Esophagus muscularis mucosa (tissue), 4 donors: ENCODE results near the gene UCK2. TPM values are rescaled to one million over a fixed set of nuclear protein-coding genes. Genes with fewer than 3 reads are reported as not detected.

Experiments
- DNase-seq: peaks from one replicate; pipeline ENCODE4 v3.0.0-alpha.2; 2017; ENCODE audit errors: extremely low spot score
- H3K27ac ChIP-seq, 4 donors: fragments of 200-600 bp; sonication (generic); replicated peaks in 1 of 4; 1 replicate in 3 of 4; 2 replicates in 1 of 4; pipeline ENCODE4 v1.5.1; 2016 to 2019; ENCODE audit warnings: mild to moderate bottlenecking in 1 of 4
- H3K27me3 ChIP-seq, 4 donors: fragments of 200-600 bp; sonication (generic); one replicate each; pipeline versions ENCODE4 v1.5.1 to v1.6.0; 2016 to 2019
- H3K36me3 ChIP-seq, 4 donors: fragments of 200-600 bp; sonication (generic); one replicate each; pipeline ENCODE4 v1.5.1; 2016 to 2019
- H3K4me1 ChIP-seq, 4 donors: fragments of 200-600 bp; sonication (generic); one replicate each; pipeline ENCODE4 v1.5.1; 2016 to 2019
- H3K4me3 ChIP-seq, 4 donors: fragments of 200-600 bp; sonication (generic); 1 replicate in 2 of 4; 2 replicates in 2 of 4; pipeline ENCODE4 v1.5.1; 2016 to 2019; ENCODE audit warnings: mild to moderate bottlenecking in 4 of 4, moderate library complexity in 1 of 4
- H3K9me3 ChIP-seq, 4 donors: fragments of 200-600 bp; sonication (generic); 1 replicate in 3 of 4; 2 replicates in 1 of 4; pipeline ENCODE4 v1.5.1; 2016 to 2019
- EP300 ChIP-seq: sonication (generic); formaldehyde crosslinking; IDR thresholded peaks from one replicate; pipeline ENCODE4 v1.6.1; 2017; ENCODE audit warnings: antibody characterized with exemption
- POLR2A ChIP-seq: fragments of 450-650 bp; IDR thresholded peaks from one replicate; pipeline ENCODE4 v1.6.1; 2017; ENCODE audit warnings: antibody characterized with exemption, moderate library complexity, mild to moderate bottlenecking, low read depth
- POLR2AphosphoS5 ChIP-seq, 2 donors: sonication (generic); formaldehyde crosslinking; IDR thresholded peaks; one replicate each; pipeline ENCODE4 v1.6.1; 2017; ENCODE audit warnings: antibody characterized with exemption in 2 of 2
- WGBS: methylation state at CpG from one replicate; pipeline ENCODE4 v1.1.5; 2018; 5-methylcytosine and 5-hydroxymethylcytosine counted together
- intact Hi-C: fragments of 100-400 bp; cut with DNase I; formaldehyde crosslinking; loops from one replicate; pipeline ENCODE4 v1.15.1; 2023
- total RNA-seq, 4 donors: library from RNA; depleted of rRNA; stranded (reverse); fragments of >200 nt; gene quantifications; one replicate each; pipeline versions ENCODE4 v1.1.0 to v1.2.1, GENCODE V29; 2016
- TF ChIP-seq, protein P1 (sequence below), 3 experiments: fragments of 200-600 bp in 2 of 3; fragments of 450-650 bp in 1 of 3; sonication (generic) in 2 of 3; IDR thresholded peaks; one replicate each; pipeline ENCODE4 v1.5.1; 2017 to 2019; ENCODE audit warnings: antibody characterized with exemption in 3 of 3, mild to moderate bottlenecking in 2 of 3, moderate library complexity in 1 of 3

UCK2 gene
- total RNA-seq, 4 donors from 2014 or later: 13.7 to 33.7 (median 31.0) TPM

DNA sequence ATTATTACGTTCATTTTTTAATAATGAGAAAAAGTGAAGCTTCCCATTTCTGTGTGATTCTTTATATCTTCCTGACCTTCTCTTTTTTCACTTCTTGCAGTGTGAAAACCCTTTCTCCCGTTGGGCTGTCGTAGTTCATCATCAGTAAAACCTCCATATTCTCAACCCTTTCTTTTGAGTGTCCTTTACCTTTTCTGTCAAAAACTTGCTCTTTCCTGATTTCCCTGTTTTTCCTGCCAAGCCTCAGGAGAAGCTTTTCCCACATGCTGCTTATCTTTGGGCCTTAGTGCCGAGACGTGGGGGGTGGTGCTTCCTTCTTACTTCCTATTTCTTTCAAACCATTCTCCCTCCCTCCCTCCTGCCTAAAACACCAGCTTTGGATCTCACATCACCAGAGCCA is 46.1 kb downstream of the UCK2 start:
- Histone ChIP-seq H3K27me3 (no peaks in the 10 kb centered on the region), H3K27ac (no peak overlapping the region), H3K9me3 (no peaks in the 10 kb centered on the region), H3K36me3 (no peaks in the 10 kb centered on the region), H3K4me3 (no peak overlapping the region), H3K4me1 (no peaks in the 10 kb centered on the region)
- intact Hi-C loops: no loop called here
- WGBS: 76% methylated on average over 5 of the region's 5 CpGs
- TF ChIP-seq POLR2AphosphoS5 (IDR thresholded peaks at IDR 0.05) (no peak), EP300 (no peak), POLR2A (no peak)
- TF ChIP-seq, protein P1, sequence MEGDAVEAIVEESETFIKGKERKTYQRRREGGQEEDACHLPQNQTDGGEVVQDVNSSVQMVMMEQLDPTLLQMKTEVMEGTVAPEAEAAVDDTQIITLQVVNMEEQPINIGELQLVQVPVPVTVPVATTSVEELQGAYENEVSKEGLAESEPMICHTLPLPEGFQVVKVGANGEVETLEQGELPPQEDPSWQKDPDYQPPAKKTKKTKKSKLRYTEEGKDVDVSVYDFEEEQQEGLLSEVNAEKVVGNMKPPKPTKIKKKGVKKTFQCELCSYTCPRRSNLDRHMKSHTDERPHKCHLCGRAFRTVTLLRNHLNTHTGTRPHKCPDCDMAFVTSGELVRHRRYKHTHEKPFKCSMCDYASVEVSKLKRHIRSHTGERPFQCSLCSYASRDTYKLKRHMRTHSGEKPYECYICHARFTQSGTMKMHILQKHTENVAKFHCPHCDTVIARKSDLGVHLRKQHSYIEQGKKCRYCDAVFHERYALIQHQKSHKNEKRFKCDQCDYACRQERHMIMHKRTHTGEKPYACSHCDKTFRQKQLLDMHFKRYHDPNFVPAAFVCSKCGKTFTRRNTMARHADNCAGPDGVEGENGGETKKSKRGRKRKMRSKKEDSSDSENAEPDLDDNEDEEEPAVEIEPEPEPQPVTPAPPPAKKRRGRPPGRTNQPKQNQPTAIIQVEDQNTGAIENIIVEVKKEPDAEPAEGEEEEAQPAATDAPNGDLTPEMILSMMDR (IDR thresholded peaks at IDR 0.05): no peak
- DNase-seq: no peak

DNA sequence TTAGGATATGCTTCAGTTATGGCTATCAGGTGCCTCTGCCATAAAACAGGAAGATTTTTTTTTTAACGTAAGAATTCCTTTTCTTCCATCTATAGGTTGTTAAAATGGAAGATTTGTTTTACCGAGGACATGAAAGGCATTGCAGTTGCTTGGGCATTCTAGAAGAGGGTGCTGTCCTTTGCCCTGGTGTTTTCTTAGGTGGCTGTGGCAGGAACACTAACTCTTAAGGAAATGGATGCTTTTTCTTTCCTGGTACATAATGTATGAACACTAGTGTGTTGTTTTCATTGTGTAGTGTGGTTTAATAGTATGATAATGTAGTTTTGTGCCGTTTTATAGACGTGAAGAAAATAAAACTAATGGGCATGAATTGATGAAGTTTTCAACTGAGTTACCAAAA is 47.2 kb downstream of the UCK2 start:
- Histone ChIP-seq H3K36me3 (no peaks in the 10 kb centered on the region), H3K9me3 (no peaks in the 10 kb centered on the region), H3K27me3 (no peaks in the 10 kb centered on the region), H3K27ac (no peak overlapping the region), H3K4me1 (no peaks in the 10 kb centered on the region), H3K4me3 (no peak overlapping the region)
- intact Hi-C loops: no loop called here
- 78% methylated on average over 4 of the region's 4 CpGs for WGBS
- no peak for DNase-seq
- no peak for TF ChIP-seq EP300
- TF ChIP-seq, protein P1 (IDR thresholded peaks at IDR 0.05): no peak
- no peak for TF ChIP-seq POLR2AphosphoS5 (IDR thresholded peaks at IDR 0.05)
- no peak for TF ChIP-seq POLR2A

DNA sequence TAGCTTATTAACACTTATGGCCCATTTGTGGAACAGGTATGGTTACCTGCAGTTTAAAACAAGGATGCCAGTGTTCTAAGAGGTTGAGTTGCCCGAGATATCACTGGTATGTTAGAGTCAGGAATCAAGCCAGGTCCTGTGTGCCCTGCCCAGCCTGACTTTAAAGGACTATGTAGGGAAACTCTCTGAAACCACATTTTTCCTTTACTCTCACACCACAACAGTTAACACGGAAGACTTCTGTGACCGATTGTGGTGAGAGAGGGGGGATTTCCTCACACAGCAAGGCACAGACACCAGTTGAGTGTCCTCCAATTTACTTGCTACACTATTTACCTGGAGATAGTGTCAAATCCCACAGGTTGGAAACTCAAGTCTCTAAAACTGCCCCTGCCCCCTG is 47.8 kb downstream of the UCK2 start:
- intact Hi-C loops: no loop called here
- Histone ChIP-seq H3K4me3 (no peak overlapping the region), H3K4me1 (no peaks in the 10 kb centered on the region), H3K27ac (no peak overlapping the region), H3K9me3 (no peaks in the 10 kb centered on the region), H3K27me3 (no peaks in the 10 kb centered on the region), H3K36me3 (no peaks in the 10 kb centered on the region)
- TF ChIP-seq POLR2A (no peak), POLR2AphosphoS5 (IDR thresholded peaks at IDR 0.05) (no peak), EP300 (no peak)
- TF ChIP-seq, protein P1 (IDR thresholded peaks at IDR 0.05): no peak
- DNase-seq: no peak
- WGBS: 79% methylated on average over 3 of the region's 3 CpGs

DNA sequence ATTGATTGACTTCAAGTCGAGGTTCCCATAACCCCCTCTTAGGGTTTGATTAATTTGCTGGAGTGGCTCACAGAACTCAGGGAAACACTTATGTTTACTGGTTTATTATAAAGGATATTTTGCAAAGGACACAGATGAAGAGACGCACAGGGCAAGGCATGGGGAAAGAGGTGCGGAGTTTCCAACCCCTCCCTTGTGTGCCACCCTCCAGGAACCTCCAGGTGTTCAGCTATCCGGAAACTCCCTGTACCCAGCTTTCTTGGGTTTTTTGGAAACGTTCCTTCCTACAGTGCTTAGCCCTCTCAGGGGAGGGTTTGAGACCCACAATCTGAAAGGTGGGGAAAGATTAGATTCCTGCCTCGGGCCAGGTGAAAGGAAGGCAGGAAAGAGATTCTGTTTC is 48.2 kb downstream of the UCK2 start:
- no peaks in the 10 kb centered on the region for H3K27me3 ChIP-seq
- no peak for DNase-seq
- intact Hi-C loops: no loop called here
- TF ChIP-seq, protein P1 (IDR thresholded peaks at IDR 0.05): no peak
- no peak for TF ChIP-seq POLR2AphosphoS5 (IDR thresholded peaks at IDR 0.05)
- TF ChIP-seq POLR2A: no peak
- TF ChIP-seq EP300: no peak
- no peaks in the 10 kb centered on the region for H3K36me3 ChIP-seq
- no peaks in the 10 kb centered on the region for H3K9me3 ChIP-seq
- no peak overlapping the region for H3K4me3 ChIP-seq
- H3K4me1 ChIP-seq: no peaks in the 10 kb centered on the region
- H3K27ac ChIP-seq: no peak overlapping the region
- 82% methylated on average over 6 of the region's 6 CpGs for WGBS

DNA sequence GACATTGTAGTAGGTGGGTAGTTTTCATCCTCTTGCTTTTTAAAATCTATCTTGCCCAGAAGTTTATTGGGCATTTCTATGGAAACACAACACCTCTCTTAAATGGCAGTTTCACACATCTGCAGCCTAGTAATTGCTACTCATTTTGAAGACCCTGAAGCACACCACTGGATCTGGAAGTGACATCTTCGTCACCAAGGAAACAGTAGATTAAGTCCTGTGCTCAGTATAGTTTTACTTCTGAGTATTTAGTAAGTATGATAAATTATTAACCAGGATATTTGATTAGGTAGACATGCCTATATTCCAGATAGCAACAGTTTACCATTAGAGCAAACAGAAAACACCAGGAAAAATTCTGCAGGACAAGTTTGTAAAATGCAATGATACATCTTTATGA is 48.7 kb downstream of the UCK2 start:
- Histone ChIP-seq H3K4me1 (no peaks in the 10 kb centered on the region), H3K9me3 (no peaks in the 10 kb centered on the region), H3K27ac (no peak overlapping the region), H3K36me3 (no peaks in the 10 kb centered on the region), H3K27me3 (no peaks in the 10 kb centered on the region), H3K4me3 (no peak overlapping the region)
- no peak for TF ChIP-seq EP300
- 93% methylated on average over 1 of the region's 1 CpG for WGBS
- intact Hi-C loops: no loop called here
- no peak for DNase-seq
